Measurements from ENCODE around the gene CAPN9.

Gene CAPN9

DNA sequence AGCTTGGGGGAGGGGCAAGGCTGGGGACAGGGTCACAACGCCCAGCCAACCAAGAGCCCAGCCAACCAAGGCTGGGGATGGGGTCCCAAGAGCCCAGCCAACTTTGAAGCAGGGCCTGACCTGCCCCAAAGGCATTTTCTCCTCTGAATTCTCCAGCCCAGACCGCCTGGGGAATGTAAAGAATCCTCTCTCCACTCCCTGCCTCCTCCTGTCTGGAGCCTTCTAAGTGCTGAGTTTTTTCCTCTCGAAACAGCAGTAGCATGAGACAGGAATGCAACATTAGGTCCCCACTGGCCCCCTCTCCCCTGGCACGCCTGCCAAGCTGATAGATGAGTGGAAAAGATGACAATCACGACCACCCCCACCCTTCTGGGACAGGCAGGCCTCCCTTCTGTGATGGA lies 104.1 kb downstream of the CAPN9 start:
- no peak for DNase-seq (ENCODE audit: low read depth)

Measured in stimulated activated CD8-positive, alpha-beta memory T cell treated with anti-CD3 and anti-CD28 coated beads, Interleukin-15, amount 100 ng/mL, for 24 hours (primary cell).